GM04503 (cell line): ENCODE measurements around the gene DSCAML1.

Source experiments
- DNase-seq: peaks from one replicate; pipeline ENCODE4 v3.0.0-alpha.2; 2012; ENCODE audit warnings: low read depth

DSCAML1 gene

GRCh38 chr11:117519170-117519569, 277.8 kb downstream of the DSCAML1 start:
- no peak for DNase-seq

GRCh38 chr11:117518455-117518854, 278.6 kb downstream of the DSCAML1 start:
- no peak for DNase-seq

- no peak for DNase-seq
These were observed 279.9 kb downstream of the DSCAML1 start for GRCh38 chr11:117517097-117517496.

GRCh38 chr11:117515892-117516787, 280.9 kb downstream of the DSCAML1 start:
- no peak for DNase-seq

GRCh38 chr11:117514256-117514655, 282.8 kb downstream of the DSCAML1 start:
- no peak for DNase-seq

- DNase-seq: no peak
These were observed 283.4 kb downstream of the DSCAML1 start for GRCh38 chr11:117513666-117514065.

- DNase-seq: no peak
These were observed 285.0 kb downstream of the DSCAML1 start for GRCh38 chr11:117511931-117512539.

GRCh38 chr11:117511483-117511930, 285.5 kb downstream of the DSCAML1 start:
- no peak for DNase-seq

- no peak for DNase-seq
These were observed 286.4 kb downstream of the DSCAML1 start for GRCh38 chr11:117510646-117511045.

- DNase-seq: no peak
These were observed 287.5 kb downstream of the DSCAML1 start for GRCh38 chr11:117509543-117509942.

- no peak for DNase-seq
These were observed 290.0 kb downstream of the DSCAML1 start for GRCh38 chr11:117506971-117507370.

- no peak for DNase-seq
These were observed 291.6 kb downstream of the DSCAML1 start for GRCh38 chr11:117505285-117505970.

GRCh38 chr11:117502779-117503100, 294.3 kb downstream of the DSCAML1 start:
- no peak for DNase-seq

GRCh38 chr11:117502015-117502778, 294.8 kb downstream of the DSCAML1 start:
- no peak for DNase-seq

- DNase-seq: no peak
These were observed 295.6 kb downstream of the DSCAML1 start for GRCh38 chr11:117501237-117501898.

GRCh38 chr11:117498791-117499190, 298.2 kb downstream of the DSCAML1 start:
- no peak for DNase-seq

- DNase-seq: no peak
These were observed 299.6 kb downstream of the DSCAML1 start for GRCh38 chr11:117497206-117497951.

- no peak for DNase-seq
These were observed 301.7 kb downstream of the DSCAML1 start for GRCh38 chr11:117495357-117495756.

GRCh38 chr11:117492578-117493251, 304.3 kb downstream of the DSCAML1 start:
- DNase-seq: no peak

GRCh38 chr11:117490911-117491310, 306.1 kb downstream of the DSCAML1 start:
- no peak for DNase-seq
